ENCODE results near the gene DBR1.
"Not testable (repeated sequence)": the region's sequence is repeated elsewhere in the genome, so short reads cannot be mapped to it uniquely, and the experiment has no call there.

DBR1 gene

GRCh38 chr3:138186803-138187295 is 12.1 kb upstream of the DBR1 start:
- DNase-seq: peak; percentile 83

DNA sequence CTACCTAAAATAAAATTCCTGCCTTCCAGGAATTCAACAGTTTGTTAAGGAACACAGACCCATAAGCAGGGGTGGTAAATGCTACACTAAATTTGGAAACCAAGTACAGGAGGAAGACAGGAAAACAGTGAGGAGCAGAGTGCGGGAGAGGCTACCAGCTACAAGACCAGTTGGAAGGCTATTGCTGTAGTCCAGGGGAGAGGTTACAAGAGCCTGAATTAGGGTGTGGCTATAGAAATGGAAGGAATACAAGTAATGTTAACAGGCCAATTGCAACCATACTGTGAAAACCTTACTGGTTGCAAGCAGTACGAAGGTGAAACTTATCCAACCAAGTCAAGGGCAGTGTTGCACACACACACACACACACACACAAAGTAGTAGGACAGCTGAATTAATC is 11.5 kb upstream of the DBR1 start:
- no peak for DNase-seq

DNA sequence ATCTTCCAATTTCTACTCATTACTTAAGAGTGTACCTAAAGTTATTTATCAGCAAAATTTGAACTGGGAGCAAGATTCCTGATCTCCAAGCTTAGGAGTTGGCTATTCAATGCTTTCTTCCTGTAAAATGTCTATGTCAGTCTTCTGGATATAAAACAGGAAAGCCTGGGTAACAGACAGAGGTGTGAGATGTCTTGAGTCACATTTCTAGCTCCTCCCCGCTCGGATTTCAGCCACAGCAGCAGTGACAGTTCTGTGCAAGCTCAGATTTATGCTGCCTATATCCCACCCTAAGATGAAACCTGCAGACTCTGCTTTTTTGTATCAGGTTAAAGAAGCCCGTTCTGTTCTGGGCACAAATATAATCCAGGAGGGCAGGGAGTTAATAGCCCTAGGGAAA is 10.3 kb upstream of the DBR1 start:
- no peak for DNase-seq

DNA sequence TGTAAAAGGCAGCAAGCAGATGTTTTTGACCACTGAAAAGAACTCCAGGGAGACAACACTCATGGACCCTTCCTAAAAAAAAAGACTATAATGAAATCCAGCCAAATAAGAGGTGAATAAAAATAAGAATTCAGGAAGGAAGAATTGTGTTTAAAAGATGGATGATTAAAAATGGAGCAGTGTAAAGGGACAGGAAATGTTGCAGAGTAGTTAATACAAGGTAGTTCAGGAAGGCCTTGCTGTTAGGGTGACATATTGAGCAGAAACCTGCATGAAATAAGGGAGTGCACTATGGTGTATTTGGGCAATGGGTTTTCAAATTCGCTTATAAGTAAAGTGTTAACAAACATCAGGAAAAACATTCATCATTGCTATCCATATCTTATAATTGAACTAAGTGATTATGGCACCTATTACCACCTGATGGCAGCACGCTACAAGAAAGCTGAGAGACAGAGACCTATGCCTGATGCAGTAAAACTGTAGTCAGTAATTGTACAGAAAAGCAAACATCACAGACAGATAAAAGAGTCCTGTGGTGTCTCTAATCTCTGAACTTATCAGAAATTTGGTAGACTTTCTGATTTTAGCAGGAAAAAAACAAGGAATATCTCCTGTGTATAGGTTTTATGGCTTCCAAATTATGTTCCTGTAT is 5.8 kb upstream of the DBR1 start:
- peak; percentile 15 for DNase-seq

DNA sequence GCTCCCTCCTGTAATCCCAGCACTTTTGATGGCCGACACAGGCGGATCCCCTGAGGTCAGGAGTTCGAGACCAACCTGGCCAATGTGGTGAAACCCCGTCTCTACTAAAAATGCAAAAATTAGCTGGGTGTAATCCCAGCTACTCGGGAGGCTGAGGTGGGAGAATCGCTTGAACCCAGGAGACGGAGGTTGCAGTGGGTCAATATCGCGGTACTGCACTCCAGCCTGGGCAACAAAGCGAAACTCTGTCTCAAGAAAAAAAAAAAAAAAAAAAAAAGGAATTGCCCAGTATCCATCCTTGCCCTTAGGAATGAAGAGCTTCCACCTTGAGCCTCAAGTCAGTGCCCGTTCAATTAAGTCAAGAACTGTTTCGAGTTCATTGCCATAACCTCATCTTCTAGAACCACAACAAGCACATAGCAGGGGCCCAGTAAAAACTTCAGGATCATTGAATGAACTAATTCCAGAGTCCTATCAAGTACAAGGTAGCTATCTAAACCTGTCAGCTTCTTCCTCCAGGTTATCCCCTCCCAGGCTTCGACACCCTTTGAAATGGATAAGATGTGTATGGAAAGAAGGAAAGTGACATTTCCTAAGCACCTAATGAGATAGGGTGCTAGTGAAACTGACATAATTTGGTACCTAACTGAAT is 826 bp downstream of the DBR1 start:
- no peak for DNase-seq

- DNase-seq: no peak
These were observed 2.1 kb downstream of the DBR1 start for GRCh38 chr3:138172625-138173024.

DNA sequence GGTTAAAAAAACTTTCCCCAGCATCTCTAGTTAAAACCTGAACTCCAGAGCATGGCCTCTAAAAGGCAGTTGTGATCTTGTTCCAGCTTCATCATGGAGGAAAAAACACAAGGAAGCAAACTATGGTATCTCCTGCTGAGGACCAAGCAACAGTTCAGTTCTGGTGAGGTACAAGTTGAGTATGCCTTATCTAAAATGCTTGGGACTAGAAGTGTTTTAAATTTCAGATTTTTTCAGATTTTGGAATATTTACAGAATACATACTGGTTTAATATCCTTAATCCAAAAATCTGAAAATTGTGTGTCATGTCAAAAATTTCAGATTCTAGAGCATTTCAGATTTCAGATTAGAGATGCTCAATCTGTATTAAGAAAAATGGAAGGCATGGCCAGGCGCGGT is 9.7 kb downstream of the DBR1 start:
- DNase-seq: no peak

GRCh38 chr3:138157743-138158142 is 17.0 kb downstream of the DBR1 start:
- DNase-seq: no peak

- no peak for DNase-seq
These were observed 20.2 kb downstream of the DBR1 start for GRCh38 chr3:138154534-138154933.

- DNase-seq: no peak
These were observed 26.2 kb downstream of the DBR1 start for GRCh38 chr3:138148503-138148902.

GRCh38 chr3:138142181-138142580 is 32.5 kb downstream of the DBR1 start:
- not testable (repeated sequence) for DNase-seq

- no peak for DNase-seq
These were observed 33.8 kb downstream of the DBR1 start for GRCh38 chr3:138140940-138141339.

- DNase-seq: no peak
These were observed 35.0 kb downstream of the DBR1 start for GRCh38 chr3:138139691-138140090.

DNA sequence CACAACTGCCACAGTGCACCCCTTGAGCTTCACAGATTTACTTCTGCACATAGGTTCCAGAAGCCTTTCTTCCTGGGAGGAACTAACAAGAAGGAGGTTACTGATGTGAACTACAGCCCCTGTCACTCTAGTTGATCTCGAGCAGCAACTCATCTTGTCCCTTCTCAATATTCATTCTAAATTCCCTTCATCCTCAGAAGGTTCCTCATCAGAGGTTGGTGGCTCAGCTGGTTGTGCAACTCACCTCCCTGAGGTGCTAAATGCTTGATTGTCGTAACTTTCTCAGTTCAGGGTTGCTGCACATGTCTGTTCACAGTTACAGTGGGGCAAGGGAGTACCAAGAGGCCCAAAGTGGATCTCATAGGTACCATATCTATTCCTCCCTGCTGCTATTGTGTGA is 36.9 kb downstream of the DBR1 start:
- DNase-seq: no peak

DNA sequence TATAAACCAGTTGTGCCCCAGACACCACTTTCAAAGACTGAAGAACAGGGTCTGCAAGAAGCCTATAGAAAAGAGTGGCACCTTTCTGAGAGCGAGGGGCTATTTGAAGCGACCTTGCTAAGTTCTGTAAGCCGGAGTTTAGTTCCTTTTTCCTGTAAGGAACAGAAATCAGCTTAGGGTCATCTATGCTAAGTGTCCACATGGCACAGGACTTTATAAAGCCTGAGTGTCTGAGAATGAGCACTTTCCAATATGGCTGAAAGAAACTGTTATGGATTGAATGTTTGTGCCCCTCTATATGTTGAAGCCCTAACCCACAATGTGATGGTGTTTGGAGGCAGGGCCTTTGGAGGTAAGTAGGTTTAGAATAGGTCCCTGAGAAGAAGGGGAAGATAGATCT is 38.5 kb downstream of the DBR1 start:
- DNase-seq: no peak

- no peak for DNase-seq
These were observed 38.9 kb downstream of the DBR1 start for GRCh38 chr3:138135833-138136194.

DNA sequence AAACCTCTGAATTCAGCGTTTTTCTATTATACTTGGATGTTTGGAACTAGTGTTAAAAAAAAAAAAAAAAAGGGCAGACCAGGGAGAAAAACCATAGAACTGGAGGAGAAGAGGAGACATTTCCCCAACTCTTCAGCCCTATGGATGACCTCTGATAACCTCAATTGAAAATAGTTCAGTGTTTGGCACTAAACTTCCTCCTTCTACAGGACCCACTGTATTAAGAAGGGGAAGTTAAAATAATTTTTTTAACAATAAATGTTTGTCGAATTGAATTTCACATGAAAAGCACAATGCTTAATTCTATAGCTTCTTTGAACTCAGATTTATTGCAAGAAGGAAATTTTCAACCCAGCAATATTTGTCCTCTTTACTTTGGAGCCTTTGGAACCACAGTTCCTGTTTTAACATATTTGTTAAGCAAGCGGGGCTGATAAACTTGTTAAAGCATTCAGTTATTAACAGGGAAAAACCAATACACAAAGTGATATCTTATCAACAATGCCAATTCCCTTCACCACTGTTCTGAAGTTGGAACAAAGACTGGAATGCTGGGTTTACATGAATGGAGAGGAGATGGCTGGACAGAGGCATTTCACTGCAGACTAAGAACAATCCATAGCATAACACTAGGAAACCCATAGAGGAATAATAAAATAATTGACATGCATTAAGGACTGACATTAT is 39.4 kb downstream of the DBR1 start:
- DNase-seq: no peak

DNA sequence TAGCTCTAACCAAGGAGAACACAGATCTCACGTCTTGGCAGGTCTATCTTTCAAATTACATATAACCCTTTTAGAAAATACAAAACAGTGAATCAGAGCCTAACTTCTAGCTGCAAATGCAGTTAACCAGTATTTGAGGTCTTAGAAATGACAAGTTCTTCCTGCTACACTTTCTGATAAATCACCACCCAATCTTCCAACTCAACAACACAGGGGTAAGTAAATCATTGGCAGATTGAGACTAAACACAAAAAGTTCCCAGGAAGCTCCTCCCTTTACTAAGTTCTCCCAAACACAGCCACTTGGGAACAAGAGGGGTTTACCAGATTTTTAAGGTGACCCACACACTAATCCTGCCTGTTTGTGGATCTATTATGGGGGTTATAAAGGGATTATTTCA is 42.5 kb downstream of the DBR1 start, which contains the start of gene A4GNT:
Gene A4GNT (minus strand): TSS at position 152 of the 400 bp plus-strand sequence. CDS start 1,134 bp downstream, outside the sequence.
- no peak for DNase-seq

DNA sequence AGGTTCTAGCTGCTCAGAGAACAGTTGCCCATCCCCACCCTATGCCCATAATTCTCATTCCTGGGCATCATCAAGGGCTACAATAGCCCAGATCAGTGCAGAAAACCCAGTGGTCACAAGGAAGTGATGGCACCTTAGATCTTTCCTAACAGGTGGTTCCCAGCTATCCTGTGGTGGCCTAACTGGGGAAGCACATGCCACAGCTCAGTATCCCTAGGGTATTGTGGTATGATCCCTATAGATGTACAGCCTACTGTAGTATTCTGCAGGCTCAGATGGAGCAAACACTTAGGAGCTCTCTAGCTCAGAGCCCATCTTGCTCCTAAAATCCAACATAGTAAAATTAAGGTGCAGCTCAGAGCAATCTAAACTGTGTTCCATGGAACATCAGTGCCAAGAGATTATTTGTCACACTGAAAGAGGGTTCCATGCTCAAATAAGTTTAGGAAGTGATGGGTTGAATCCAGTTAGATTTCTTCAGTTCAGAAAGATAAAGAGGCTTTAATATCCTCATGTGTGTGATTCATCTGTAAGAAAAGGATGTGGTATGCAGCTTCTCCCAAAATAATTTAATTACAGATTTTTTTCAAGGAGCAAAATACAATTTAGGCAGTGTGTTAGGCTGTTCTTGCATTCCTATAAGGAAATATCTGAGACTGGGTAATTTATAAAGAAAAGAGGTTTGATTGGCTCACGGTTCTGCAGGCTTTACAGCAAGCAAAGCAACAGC is 46.9 kb downstream of the DBR1 start:
- DNase-seq: no peak

GRCh38 chr3:138125548-138126221 is 49.0 kb downstream of the DBR1 start:
- DNase-seq: no peak

DNA sequence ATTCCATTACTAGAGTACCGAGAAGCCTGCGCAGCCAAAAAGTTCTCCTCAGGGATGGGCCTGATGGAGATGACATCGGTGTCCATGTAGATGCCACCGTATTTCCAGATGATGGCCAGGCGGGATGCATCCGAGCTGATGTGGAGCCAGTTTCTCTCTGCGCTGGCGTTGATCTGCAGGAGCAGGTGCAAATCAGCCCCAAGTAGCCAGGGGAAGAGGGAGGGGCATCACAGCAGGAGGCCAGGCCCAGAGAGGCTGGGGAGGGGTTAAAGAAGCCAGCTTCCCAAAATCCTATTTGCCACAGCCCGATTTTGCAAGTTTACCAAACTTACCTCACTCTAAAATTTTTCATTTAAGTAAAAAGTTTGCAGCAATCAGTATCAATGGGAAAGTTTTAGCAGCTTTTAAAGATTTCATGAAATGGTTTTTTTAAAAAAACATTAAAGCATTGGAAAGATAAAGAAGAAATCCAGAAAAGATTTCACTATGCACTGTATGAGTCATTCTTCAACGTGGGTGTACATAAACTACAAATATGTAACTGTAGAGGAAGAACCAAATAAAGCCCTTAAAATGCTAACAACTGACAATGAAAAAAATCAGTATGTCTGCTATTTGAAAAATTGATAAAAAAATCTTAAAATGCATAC is 49.9 kb downstream of the DBR1 start:
- DNase-seq: no peak

- no peak for DNase-seq
These were observed 50.5 kb downstream of the DBR1 start for GRCh38 chr3:138124188-138124587.
